GM12874 (cell line): ENCODE results near the gene ATP11C.

ENCODE experiments used
- CTCF ChIP-seq: IDR thresholded peaks from 2 replicates; pipeline ENCODE4 v1.5.1; 2011; ENCODE audit warnings: low read depth, mild to moderate bottlenecking, control low read depth, low read length, moderate library complexity; ENCODE audit not compliant: insufficient read depth

The ATP11C gene

GRCh38 chrX:139932073-139932900 is 566 bp downstream of the ATP11C start:
- no peak for TF ChIP-seq CTCF

DNA sequence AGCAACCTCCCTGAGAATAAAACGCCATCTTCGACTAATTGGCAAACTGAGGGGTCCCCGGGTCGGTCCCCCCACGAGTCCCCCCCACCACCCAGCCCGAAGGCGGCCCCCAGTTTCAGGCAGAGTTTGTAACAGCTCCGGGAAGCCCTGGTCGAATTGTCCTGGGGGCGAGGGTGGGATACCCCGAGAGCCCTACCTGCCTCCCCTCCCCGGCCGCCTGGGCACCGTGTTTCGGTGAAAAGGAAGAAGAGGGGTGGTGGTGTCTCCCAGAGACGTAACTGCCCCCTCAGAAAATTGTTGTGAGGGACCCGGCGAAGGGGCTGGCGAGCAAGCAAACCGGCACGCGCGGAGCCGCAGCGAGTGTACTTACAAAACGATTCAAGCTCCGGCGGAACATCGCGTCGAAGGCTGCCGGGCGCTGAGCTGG is 1.2 kb downstream of the ATP11C start:
- no peak for TF ChIP-seq CTCF

GRCh38 chrX:139930916-139931645 is 1.8 kb downstream of the ATP11C start:
- no peak for TF ChIP-seq CTCF

GRCh38 chrX:139930401-139930800 is 2.5 kb downstream of the ATP11C start:
- TF ChIP-seq CTCF = no peak

- no peak for TF ChIP-seq CTCF
Measured at GRCh38 chrX:139929876-139930275, 3.0 kb downstream of the ATP11C start.

GRCh38 chrX:139924696-139925095 is 8.2 kb downstream of the ATP11C start:
- TF ChIP-seq CTCF = no peak

DNA sequence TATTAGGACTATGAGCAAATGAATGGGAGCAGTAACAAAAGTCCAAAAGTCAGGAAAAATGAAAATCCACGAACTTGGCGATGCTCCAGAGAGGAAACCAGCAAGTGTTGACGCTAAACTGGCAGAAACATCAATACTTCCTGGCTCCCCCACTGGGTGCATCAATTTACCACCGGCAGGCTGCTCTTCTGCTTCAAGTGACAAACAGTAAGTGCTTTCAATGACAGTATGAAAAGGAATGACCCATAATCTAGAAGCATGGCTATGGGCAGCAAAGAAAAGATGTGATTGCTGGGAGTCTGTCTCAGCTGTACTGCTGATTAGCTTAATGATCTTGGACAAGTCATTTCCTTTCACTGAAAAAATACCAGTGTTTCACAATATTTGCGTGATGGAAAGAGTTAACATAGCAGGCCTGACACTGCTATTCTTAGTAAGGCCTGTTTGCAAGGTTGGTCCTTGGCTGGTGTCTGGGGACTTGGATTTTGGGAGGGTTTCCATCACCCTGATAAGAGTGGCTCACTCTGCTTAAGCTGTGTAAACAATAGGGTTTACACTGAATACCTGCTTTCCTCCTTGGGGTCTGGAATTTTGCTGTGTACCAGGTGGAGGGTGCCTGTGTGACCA is 8.7 kb downstream of the ATP11C start:
- no peak for TF ChIP-seq CTCF
